GM21737 (cell line): ENCODE results near the gene ERICH6.

Experiments
- ATAC-seq: cut with Tn5 transposase; IDR thresholded peaks from one replicate; pipeline ENCODE4 v1.9.1; 2021; ENCODE audit warnings: mild to moderate bottlenecking, moderate library complexity; ENCODE audit not compliant: unreplicated experiment

ERICH6 gene

DNA sequence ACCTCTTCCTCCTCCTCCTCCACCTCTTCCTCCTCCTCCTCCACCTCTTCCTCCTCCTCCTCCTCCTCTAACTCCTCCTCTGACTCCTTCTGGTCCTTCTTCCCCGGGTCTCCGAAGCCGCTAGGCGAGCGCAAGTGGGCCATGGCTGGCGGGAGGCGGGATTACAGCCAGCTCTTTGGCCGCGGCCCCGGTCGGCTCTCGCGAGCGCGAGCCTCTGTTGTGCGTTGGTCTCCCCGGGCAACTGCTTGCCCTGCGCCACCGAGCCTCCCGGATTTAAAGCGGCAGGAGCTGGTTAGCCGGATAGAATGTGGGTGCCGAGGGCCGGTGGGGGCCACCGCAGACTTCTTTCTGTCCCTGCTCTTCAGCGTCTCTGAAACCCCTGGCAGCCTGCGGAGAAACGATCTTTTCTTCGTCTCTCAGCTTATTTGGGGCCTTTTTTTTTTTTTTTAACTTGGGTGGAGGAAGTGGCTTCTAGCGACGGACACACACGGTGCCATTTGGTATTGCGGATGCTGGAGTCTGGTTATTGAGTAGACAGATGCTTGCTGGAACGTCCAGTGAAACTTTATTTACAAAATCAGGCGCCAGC is at the start of gene ERICH6:
Gene ERICH6 (minus strand): TSS at position 165 of the 589 bp plus-strand sequence. CDS start 22 bp downstream, at position 143.
- peak; percentile 99 for ATAC-seq

DNA sequence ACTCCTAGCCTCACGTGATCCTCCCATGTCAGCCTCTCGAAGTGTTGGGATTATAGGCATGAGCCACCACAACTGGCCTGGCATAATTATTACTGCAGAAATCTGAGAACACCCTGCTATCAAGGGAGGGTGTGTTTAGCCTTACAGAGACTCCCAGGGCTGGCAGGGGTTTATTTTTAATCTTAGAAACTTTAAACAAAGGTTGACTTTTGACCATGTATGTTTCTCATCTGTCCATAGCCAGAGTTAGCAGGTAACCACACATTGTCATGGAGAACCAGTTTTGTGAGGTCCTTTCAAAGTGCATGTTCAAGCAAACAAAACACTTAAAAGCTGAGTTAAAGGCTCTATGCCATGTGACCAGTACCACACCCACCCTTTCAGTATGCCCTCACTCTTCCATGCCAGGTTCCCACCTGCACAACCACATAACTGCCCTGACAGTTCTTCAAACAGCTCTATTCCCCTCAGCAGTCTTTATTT is 48.1 kb upstream of the ERICH6 start:
- ATAC-seq = no peak

DNA sequence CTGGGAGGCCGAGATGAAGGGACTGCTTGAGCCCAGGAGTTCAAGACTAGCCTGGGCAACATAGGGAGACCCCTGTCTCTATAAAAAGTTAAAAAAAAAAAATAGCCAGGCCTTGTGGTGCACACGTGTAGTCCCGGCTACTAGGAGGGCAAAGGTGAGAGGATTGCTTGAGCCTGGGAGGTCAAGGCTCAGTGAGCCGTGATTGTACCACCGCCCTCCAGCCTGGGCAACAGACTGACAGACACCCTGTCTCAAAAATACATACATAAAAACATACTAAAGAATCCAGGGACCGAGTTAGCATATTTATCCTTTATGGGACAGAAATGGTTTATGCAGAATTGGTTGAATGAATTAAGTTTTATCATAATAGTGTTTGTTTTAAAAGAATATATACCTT is 45.5 kb upstream of the ERICH6 start:
- no peak for ATAC-seq

DNA sequence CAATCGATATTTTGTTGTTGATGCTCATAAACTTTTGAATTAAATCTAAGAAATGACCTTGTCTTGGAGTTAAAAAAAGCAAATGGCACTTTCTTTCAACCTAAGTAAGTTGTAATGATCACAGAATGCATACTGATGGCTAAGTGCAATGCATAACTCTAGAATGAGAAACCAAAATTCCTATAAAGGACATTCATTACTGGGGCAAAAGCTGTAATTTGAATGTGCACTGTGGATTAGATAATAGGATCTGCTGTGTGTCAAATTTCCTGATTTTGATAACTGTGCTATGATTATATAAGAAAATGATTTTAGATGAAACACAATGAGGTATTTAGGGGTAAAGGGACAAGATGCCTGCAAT is 44.9 kb upstream of the ERICH6 start:
- no peak for ATAC-seq

DNA sequence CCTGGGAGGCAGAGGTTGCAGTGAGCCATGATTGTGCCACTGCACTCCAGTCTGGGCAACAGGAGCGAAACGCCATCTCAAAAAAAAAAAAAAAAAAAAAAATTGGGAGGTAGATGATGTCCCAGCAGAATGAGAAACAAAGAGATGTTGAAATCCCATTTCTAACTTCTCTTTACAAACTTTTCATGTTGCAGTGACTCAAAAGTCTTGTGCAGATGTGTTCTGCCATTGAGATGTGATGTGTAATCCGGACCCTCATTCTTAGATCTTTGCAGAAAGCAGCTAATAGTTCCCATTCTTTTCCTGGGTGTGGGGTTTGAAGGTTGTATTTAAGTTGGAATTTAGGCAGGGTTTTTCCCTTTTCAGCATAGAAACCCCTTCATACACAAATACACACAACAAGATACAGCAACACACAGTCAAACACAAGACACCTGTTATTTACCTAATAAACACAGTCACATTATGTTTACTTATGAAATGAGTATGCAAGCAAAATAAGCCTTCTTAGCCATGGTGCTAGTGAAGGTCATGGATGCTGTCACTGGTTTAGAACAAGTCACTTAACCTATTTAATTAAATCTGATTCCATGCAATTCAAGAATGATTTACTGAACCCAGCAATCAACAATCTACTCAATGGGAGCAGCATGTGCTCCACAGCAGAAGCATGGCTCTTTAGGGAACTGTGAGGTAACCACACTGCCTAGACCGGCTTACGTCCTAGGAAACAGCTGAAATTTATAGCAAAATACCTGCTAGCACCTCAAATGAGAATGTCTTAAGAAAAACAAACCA is 44.4 kb upstream of the ERICH6 start:
- ATAC-seq = no peak

DNA sequence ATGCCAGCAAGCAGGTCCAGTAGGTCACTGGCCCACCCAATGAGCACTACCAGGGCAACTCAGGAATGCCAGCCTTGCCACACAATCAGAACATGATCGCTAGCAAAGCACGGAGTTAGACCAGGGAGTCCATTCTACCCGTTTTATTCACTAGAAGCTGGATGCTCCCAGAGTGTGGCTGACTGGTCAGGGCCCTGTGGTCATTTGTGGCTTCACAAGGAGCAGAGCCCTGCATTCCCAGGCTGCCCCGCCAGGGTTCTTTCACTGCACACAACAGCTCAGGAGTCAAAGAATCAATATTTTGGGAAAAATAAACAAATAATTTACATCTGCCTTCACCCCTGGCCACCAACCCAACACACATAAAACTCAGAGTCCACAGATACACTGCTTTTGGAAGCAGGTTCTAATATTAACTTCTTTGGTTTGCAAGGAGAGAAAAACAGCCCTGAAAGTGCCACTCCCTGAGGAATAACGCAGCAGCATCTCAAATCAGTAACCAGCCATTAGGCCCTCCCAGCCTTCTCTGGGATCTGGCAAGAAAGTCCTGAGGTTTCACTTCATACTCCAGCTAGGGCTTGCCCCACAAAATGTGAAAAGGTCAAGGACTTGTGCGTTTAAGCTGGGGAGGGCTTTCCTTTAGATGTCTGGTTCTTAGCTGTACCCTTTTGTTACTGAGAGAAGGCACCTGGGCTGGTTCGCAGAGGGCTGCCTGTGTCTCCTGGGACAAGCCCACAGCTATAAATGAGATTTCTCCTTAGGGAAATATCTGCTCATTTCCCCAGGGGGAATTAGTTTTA is 43.3 kb upstream of the ERICH6 start:
- no peak for ATAC-seq

DNA sequence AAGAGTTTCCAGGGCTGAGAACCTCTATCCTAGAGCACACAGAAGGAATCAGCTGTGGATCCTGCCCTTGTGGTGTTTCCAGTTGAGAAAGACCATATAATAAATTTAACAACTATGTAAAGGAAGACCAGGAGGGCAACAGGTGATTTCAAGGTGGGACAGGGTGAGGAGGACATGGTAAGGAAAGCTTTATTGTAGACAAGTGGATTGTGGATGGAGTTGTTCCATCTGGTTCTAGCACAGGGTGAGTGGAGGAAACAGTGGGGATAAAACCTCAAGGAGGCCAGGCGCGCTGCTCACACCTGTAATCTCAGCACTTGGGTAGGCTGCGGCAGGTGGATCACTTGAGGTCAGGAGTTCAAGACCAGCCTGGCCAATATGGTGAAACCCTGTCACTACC is 42.1 kb upstream of the ERICH6 start:
- ATAC-seq = no peak

DNA sequence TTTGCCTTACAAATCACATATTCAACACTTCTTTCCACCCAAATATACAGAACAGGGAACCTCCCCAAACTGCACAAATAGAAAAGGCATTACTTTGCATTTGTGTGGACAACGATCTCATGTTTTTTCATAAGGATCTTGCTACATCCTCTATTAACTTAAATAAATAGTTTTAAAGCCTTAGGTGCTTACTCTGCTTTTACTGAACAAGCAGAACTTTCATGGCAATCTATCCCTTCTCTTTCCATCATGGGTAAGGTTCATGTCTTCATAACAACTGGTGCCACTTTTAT is 41.1 kb upstream of the ERICH6 start:
- ATAC-seq = no peak

DNA sequence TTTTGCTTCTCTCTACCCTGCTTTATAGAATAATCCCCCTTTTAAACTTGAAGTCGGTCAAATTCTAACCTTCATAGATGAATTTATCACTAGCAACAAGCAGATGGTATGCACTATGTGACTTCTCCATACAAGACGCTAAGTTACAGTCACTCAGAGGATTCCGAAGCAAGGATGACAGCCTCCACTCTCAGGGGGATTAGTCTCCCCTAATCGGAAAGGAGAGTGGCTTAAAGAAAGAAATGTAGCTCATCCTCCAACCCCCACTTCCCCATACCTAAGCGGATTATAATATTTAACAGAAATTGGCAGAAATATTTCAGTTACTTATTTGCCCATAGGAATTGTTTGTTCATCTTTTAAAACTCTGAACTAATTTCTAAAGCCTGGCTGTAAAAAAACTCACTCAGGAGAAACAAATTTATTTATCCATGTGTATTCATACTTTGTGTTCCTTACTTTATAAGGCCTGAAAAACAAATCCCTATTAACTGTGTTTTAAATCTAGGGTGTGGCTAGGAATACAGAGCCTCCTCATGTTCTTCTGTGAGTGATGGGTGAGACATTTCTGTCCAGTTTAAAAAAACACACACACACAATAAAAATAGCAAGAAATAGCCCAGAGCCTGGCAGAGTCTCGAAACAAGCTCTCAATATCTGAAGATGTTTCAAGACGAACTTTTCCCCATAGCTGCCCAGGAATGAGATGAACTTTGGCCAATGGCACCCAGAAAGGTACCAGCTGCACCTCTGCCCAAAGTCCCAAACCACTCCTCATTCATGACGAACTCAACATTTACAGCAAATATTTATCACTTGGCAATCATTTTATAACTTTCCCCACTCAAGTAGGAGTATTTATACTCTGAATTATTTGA is 40.6 kb upstream of the ERICH6 start:
- ATAC-seq = no peak

DNA sequence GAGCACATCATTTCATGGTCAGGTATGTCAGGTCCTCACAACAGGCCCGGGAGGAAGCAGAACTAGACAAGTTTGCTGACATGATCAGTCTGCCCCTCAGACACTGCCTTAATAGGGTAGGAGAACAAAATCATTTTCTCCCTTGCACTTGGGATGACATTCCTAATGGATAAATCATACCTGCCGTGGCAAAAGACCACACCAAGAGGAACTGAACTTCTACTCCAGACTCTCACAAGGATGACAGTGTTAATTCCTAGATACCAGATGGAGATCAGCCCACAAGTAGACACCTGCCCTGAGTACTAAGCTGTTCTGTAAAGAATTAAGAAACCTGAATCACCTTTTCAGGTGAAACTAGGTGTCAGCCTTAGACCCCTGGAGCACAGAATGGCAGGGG is 39.8 kb upstream of the ERICH6 start:
- ATAC-seq = no peak

DNA sequence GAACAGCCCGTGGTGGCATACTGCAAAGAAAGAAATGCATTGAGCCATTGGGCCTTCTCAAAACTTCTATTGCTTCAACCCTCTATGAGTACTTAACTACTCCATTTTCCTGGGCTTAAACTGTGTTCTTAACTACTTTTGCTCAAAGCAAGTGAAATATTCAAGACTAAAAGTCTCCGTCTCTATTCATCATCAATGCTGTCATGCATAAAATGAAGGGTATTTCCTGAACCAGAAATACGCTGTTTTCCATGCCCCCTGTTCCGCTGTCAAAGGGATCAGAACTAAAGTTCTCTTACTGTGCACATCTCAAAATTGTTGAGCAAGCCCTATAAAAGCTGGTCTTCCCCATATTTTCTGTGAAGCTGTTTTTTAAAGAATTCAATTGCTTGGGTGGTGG is 39.0 kb upstream of the ERICH6 start:
- ATAC-seq = no peak

DNA sequence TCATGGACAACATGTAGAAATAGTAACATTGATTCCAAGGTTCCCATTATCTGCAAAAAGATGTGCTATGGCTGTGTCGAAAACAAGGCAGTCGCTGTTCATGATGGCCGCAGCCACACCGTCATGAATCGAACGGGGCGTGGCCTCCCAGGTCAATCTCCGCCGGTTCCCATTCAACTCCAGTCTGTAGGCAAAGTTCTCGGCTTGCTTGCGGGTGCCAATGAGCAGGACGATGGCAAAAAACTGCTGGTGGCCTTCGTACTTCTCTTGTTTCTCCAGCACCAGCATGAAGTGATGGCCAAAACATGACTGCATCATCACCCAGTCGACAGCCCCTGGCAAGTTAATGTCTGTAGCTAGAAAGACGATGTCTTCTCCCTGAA is 38.4 kb upstream of the ERICH6 start:
- ATAC-seq = no peak

DNA sequence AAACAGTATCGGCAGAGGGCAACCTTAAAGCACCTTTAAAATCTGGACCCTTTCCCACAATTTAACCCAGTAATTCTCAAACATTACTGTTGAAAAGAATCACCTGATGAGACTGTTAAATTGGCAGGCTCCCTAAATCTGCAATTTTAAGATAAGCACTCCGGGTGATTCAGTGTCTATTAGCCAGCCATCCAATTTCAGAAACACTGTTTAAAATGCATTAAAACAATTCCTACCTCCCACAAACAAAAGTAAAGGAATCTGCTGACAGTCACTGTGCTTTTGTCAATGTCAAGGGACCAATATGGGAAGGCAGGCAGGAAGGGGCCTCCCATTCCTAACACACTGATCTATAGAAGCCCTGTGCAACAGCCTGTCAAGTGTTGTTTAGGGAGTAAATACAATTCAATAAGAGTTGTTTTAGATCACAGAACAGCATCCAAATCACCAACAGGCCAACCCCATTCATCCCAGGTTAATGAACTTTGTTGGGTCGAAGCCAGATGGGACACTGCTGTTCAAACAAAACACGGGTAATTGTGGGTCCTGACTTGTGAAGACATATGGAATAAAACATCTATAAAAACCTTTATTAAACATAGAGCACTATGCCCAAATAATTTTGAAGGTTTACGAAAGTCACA is 37.9 kb upstream of the ERICH6 start:
- ATAC-seq = no peak

DNA sequence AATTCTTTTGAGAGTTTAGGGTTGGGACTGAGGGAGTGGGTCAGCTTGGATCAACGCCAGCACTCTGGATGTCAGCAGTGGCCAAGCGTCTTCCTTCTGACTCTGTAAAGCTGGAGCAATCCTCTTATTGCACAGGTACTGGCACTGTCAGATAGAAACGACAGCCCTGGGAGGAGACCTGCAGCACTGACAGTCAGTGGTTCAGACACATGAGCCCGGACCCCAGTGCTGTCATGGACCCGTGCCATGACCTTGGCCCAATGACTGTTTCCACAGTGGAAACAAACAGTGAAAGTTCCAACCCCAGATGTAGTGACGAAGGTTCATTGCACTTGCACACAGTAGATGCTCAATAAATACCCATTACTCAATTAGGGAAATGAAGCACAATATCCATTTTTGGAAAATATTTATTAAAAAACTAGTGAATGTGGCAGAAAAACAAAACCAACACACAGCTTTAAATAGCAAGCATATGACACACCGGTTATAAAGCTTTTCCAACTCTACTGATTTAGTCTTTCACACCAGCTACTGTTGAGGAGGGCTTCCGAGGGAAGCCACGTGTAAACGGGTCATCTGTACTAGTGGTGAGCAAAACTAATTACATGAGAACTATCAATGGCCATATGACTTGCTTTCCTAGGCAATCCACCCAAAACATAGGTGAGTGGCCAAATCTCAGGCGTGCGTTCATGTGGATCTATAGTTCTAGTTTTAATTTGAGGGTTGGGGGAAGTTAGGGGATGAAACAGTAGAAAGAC is 37.2 kb upstream of the ERICH6 start:
- ATAC-seq = no peak

DNA sequence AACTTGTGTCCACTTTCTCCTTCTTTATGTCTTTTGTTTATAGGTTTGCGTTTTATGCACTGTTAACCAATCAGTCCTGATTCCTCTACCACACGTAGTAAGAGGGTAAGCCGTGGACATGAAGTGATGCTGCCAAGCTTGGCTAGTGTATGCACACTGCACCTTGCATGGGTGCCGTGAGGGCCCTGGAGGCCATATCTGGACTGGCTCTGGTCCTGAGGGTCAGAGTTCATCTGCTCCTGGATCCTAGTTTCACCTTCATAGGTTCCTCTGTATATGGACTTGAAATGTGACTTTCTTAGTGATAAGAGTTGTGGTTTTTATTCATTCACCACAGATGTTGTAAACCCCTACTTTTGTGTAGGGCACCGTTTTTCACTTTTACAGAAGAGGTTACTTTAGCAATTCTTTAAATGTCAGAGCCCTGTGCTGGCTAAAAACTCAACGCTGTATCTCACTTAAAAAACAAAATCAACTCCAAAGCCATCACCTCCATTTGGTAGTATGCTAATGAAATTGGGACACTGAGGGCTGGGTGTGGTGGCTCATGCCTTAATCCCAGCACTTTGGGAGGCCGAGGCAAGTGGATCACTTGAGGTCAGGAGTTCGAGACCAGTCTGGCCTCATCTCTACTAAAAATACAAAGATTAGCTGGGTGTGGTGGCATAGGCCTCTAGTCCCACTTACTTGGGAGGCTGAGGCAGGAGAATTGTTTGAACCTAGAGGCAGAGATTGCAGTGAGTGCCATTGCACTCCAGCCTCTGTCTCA is 36.3 kb upstream of the ERICH6 start:
- ATAC-seq = no peak

DNA sequence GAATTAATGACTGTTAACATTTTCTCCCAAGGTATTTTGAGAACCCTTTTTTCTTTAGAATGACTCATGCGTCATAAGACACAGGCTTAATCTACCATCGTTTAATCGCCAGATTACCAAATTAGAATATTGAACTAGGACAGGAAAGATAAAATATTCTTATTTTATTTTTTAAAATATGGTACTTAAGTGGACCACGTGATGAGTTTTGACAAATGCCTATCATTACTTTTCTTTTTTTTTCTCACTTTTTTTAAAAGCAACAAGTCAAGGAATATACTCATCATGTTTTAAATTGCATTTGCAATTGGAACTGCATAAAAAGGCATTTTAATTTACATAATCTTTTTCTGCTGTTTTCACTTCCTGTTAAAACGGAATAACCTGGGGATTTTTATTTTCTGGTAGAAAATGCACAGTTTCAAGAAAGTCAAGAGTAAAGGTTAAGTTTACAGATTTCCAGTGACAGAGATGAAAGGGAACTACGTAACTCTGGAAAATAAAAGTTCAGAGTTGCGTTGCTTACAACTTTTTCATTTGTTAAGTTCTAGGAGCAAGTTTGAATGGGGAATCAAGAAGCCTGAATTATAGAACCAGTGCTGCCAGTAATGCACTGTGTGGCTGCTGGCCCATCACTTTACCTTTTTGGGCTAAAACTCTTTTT is 35.6 kb upstream of the ERICH6 start:
- ATAC-seq = no peak

DNA sequence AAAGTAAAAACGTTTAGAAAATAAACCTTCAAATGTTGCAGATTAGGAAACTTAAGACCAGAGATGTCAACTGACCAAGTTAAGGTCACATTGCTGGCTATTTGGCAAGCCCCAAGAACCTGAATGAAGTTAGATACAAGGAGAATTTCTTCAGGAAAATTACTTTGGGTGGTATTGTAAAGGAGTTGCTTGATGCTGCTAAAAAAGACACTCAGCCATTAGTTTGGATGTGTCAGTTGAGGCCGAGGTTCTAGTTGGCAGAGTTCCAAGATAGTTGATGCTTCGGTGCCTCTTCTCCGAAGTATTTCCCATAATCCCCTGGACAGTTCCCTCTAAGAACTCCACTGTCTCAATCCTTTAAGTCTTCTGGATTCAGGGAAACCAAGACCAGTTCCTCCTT is 35.0 kb upstream of the ERICH6 start:
- ATAC-seq = no peak

DNA sequence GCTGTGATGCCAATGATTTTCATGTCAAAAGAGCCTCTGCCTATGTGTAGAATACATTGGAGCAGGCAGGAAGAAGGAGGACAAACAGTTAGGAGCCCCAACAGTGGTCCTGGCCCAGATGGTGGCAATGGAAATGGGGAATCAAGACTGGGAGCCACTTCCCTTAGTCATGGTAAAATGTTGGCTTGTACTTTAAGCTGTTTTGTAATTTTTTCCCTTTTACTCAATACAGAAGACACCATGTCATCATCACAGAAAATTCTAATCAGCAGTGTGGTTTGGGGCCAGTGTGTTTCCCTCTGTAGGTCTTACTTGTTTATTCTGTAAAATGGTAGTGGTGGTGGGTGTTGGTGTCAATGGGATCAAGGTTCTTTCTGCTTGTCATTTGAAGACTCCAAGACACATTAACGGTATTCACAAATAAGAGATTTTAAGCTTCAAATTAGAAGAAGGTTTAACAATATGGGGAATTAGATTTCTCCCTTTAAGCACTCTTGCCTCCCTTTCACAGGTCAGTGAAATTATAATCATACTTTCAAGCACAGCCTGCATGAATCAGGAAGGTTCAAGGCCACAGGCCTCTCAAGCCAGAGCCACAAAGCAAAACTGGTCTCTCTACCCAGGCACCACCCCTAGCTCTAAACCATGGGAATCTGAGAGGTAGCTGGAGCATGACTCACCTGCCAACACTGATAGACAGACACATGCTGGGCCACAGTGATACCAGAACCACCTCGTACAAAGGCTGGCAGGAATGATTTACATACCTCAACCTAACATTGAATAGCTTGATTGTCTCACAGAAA is 34.4 kb upstream of the ERICH6 start:
- no peak for ATAC-seq
